Stimulated activated CD8-positive, alpha-beta memory T cell treated with anti-CD3 and anti-CD28 coated beads, Interleukin-4, amount 100 ng/mL, for 1 hour (primary cell): ENCODE results near the gene TSPEAR.
"Not testable (repeated sequence)": the region's sequence is repeated elsewhere in the genome, so short reads cannot be mapped to it uniquely, and the experiment has no call there.

Source experiments
- DNase-seq, 2 donors: peaks; one replicate each; pipeline ENCODE4 v3.0.0-alpha.2; 2020; ENCODE audit warnings: low read depth in 2 of 2, low spot score in 1 of 2

TSPEAR gene

GRCh38 chr21:44703731-44704635 lies 7.4 kb downstream of the TSPEAR start:
- DNase-seq: no peak

GRCh38 chr21:44702973-44703730 lies 8.2 kb downstream of the TSPEAR start:
- no peak for DNase-seq

- no peak for DNase-seq
Observed at GRCh38 chr21:44702111-44702972, 9.0 kb downstream of the TSPEAR start.

- DNase-seq: no peak
Observed at GRCh38 chr21:44701541-44701940, 9.8 kb downstream of the TSPEAR start.

GRCh38 chr21:44701023-44701400 lies 10.4 kb downstream of the TSPEAR start:
- no peak for DNase-seq

GRCh38 chr21:44700101-44701022 lies 11.0 kb downstream of the TSPEAR start:
- no peak for DNase-seq

- no peak for DNase-seq
Observed at GRCh38 chr21:44699502-44700001, 11.8 kb downstream of the TSPEAR start.

- DNase-seq: no peak
Observed at GRCh38 chr21:44697811-44698734, 13.3 kb downstream of the TSPEAR start.

GRCh38 chr21:44697172-44697810 lies 14.1 kb downstream of the TSPEAR start, which contains the start of gene KRTAP10-12:
Gene KRTAP10-12 (plus strand): TSS chr21:44697172. CDS start chr21:44697202, 30 bp downstream.
- not testable (repeated sequence) for DNase-seq

GRCh38 chr21:44696572-44696971 lies 14.8 kb downstream of the TSPEAR start:
- DNase-seq: no peak

GRCh38 chr21:44695641-44696040 lies 15.7 kb downstream of the TSPEAR start:
- no peak for DNase-seq

- no peak for DNase-seq
Observed at GRCh38 chr21:44695184-44695583, 16.2 kb downstream of the TSPEAR start.

- no peak for DNase-seq
Observed at GRCh38 chr21:44694776-44695175, 16.6 kb downstream of the TSPEAR start.

- DNase-seq: no peak
Observed at GRCh38 chr21:44692798-44693512, 18.4 kb downstream of the TSPEAR start.

GRCh38 chr21:44691686-44692085 lies 19.7 kb downstream of the TSPEAR start:
- no peak for DNase-seq

- not testable (repeated sequence) for DNase-seq
Observed at GRCh38 chr21:44689740-44690139, 21.6 kb downstream of the TSPEAR start.

GRCh38 chr21:44687671-44688070 lies 23.7 kb downstream of the TSPEAR start:
- no peak for DNase-seq
